Peyer's patch (tissue), 4 donors: ENCODE measurements around the gene IGSF22.

Experiments
- CTCF ChIP-seq, 6 experiments: fragments of 450-650 bp in 4 of 6; fragments of 200-600 bp in 2 of 6; sonication (generic) in 1 of 6; IDR thresholded peaks; one replicate each; pipeline ENCODE4 v1.5.1; 2017 to 2019; ENCODE audit warnings: antibody characterized with exemption in 6 of 6, mild to moderate bottlenecking in 3 of 6, moderate library complexity in 1 of 6
- POLR2A ChIP-seq, 2 donors: fragments of 450-650 bp; IDR thresholded peaks; one replicate each; pipeline ENCODE4 v1.5.1; 2017; ENCODE audit warnings: antibody characterized with exemption in 2 of 2, mild to moderate bottlenecking in 2 of 2, moderate library complexity in 2 of 2

- no peak for TF ChIP-seq CTCF (IDR thresholded peaks at IDR 0.05)
- TF ChIP-seq POLR2A (IDR thresholded peaks at IDR 0.05): no peak
Observed at GRCh38 chr11:18669711-18670110, 56.3 kb downstream of the IGSF22 start.
